ENCODE results near the gene TMEM72.

DNA sequence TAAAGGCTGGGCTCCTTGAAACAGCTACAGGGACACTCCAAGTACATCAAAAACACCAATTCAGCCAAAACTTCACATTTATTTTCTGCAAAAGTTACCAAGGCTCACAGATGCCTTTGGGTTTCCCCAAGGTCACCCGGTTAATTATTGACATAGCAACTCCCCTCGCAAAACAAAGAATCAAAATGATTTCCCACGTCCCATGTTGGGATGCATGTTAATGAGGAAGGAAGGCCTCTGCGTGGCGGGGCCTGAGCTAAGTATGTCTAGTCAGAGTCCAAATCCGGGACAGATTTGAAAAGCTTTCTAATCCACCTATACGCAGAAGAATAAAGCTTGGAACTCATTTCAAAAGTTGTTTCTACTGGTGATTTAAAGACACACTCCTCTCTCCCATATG, 535 bp upstream of the TMEM72 start:
- TF ChIP-seq EZH2 (IDR thresholded peaks at IDR 0.05; ENCODE audit: insufficient read depth, low read length) = no peak
- TF ChIP-seq, protein P1, sequence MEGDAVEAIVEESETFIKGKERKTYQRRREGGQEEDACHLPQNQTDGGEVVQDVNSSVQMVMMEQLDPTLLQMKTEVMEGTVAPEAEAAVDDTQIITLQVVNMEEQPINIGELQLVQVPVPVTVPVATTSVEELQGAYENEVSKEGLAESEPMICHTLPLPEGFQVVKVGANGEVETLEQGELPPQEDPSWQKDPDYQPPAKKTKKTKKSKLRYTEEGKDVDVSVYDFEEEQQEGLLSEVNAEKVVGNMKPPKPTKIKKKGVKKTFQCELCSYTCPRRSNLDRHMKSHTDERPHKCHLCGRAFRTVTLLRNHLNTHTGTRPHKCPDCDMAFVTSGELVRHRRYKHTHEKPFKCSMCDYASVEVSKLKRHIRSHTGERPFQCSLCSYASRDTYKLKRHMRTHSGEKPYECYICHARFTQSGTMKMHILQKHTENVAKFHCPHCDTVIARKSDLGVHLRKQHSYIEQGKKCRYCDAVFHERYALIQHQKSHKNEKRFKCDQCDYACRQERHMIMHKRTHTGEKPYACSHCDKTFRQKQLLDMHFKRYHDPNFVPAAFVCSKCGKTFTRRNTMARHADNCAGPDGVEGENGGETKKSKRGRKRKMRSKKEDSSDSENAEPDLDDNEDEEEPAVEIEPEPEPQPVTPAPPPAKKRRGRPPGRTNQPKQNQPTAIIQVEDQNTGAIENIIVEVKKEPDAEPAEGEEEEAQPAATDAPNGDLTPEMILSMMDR (IDR thresholded peaks at IDR 0.05; ENCODE audit: insufficient read depth, low read depth, low read length) = no peak
